Measurements from ENCODE around the gene ANXA5. TPM values are rescaled to one million over a fixed set of nuclear protein-coding genes. Genes with fewer than 3 reads are reported as not detected.

ANXA5 gene
- total RNA-seq, 1 experiment from 2014 or later = 231 TPM

DNA sequence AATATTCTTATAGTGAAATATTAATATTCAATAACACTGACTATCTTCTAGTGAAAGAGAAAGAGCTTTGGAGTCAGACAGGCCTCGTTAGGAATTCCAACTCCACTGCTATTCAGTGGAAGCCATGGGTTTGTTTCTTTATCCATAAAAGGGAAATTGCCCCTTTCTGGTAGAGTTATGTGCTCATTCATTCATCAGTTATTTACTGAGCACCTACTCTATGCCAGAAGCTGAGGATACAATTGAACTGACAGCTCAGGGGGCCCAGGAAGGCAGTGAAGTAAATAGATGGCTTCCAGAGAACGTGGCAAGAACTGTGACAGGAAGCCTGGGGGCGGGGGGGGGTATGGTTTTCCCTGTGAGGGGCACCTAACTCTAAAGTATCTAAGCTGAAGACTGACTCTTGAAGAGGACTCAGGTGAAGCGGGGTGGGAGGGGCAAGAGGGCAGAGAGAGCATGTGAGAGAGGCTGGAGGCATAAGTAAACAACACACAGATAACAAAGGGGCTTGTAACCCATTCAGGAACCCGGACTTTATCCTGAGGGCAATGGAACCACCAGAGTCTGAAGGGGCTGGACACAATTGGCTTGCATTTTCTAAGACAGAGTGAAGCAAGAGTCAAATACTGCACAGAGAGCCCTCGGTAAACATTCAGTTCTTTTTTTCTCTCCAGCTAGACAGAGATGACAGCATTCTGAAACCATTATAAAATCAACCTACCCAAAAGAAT lies 20.3 kb downstream of the ANXA5 start:
- Mint-ChIP-seq H3K36me3 (ENCODE audit: insufficient read depth in 1 of 3, low read depth in 3 of 3) (peaks cover 20 to 76% (median 46%) of the 10 kb centered on the region in 3 experiments; a peak in 6 of 7 replicates), H3K4me1 (peaks cover 14% of the 10 kb centered on the region in 2 experiments), H3K27ac (peak overlapping the region in 1 of 3 experiments; percentile 32; a peak in 4 of 7 replicates), H3K9me3 (no peaks in the 10 kb centered on the region), H3K27me3 (ENCODE audit: low read depth) (no peaks in the 10 kb centered on the region), H3K4me3 (no peak overlapping the region)
- Histone ChIP-seq H2BK12ac (ENCODE audit: insufficient read length, low read depth, low read length) (no peak overlapping the region), H3K18ac (ENCODE audit: insufficient read length, low read depth, low read length) (no peak overlapping the region), H3K79me2 (ENCODE audit: insufficient read depth, low read length) (no peaks in the 10 kb centered on the region), H3K27ac (ENCODE audit: insufficient read length, low read depth, low read length) (no peak overlapping the region), H2BK5ac (ENCODE audit: insufficient read length, low read length) (no peak overlapping the region), H3K9me3 (ENCODE audit: control insufficient read depth, low read depth, low read length) (no peaks in the 10 kb centered on the region), H2BK15ac (ENCODE audit: low read depth, low read length) (no peak overlapping the region), H3K56ac (ENCODE audit: insufficient read length, low read depth, low read length) (no peak overlapping the region), H4K20me1 (ENCODE audit: control insufficient read depth, insufficient read depth, insufficient read length) (no peaks in the 10 kb centered on the region), H4K8ac (replicated peaks; ENCODE audit: insufficient read length, low read depth, low read length) (no peak overlapping the region), H3K23ac (ENCODE audit: insufficient read length, low read depth, low read length) (no peak overlapping the region), H2BK120ac (ENCODE audit: low read depth, low read length, poor library complexity, severe bottlenecking) (no peak overlapping the region), H3K23me2 (ENCODE audit: insufficient read length, low read depth, low read length, poor library complexity, severe bottlenecking) (no peaks in the 10 kb centered on the region), H4K5ac (ENCODE audit: insufficient read length, low read depth, low read length) (no peak overlapping the region), H3K79me1 (ENCODE audit: insufficient read depth, low read depth, low read length, poor library complexity, severe bottlenecking) (no peaks in the 10 kb centered on the region), H3K27me3 (ENCODE audit: insufficient read depth, low read length) (no peaks in the 10 kb centered on the region), H3K14ac (ENCODE audit: insufficient read depth, low read length) (no peak overlapping the region), H4K91ac (ENCODE audit: insufficient read length, low read depth, low read length) (no peak overlapping the region), H2AK5ac (ENCODE audit: insufficient read length, low read length) (no peak overlapping the region), H3K9ac (ENCODE audit: extremely low read depth, insufficient read length, low read length) (no peak overlapping the region), H3T11ph (ENCODE audit: low read length) (no peak overlapping the region), H3K4me1 (ENCODE audit: insufficient read depth, low read length) (peaks cover 3% of the 10 kb centered on the region; the same call in 1 of the 2 replicates), H2AFZ (ENCODE audit: low read length) (no peak overlapping the region), H3K4ac (ENCODE audit: low read depth, low read length) (no peak overlapping the region), H3K4me2 (ENCODE audit: insufficient read depth, insufficient read length, low read length) (no peak overlapping the region), H2BK20ac (ENCODE audit: low read depth, low read length, poor library complexity, severe bottlenecking) (no peak overlapping the region)
- WGBS (ENCODE audit: extremely low coverage, insufficient read length, low lambda C conversion rate) = no CpG with 5 or more reads among the region's 6 CpGs
- no peak for TF ChIP-seq CTCF (conservative IDR thresholded peaks at IDR 0.05)
- DNase-seq = no peak
